ENCODE data around the gene ZYG11A.

The ZYG11A gene

DNA sequence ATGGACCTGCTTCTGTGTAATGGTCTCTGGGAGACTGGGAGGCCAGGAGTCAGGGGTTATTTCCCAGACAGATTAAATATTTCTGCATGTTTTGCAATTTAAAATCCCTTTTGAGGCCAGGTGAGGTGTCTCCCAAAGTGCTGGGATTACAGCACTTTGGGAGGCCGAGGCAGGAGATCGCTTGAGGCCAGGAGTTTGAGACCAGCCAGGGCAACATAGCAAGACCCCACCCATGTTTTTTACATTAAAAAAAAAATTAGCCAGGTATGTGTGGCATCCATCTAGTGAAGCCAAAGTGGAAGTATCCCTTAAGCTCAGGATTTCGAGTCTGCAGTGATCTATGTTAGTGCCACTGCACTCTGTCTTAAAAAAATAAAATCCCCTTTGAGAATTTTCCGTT is 44.9 kb downstream of the ZYG11A start:
- ChIA-PET POLR2A (interaction anchor here (1.4 kb wide), 1 partner anchor 45 kb away, joined by 3 read pairs; the partner anchor contains the start of gene ZYG11A), CTCF (interaction anchor here (0.9 kb wide), 1 partner anchor 301 kb away, joined by 3 read pairs; no protein-coding TSS in a partner anchor)
- no peak for TF ChIP-seq ZNF2 (tag by site-specific recombination; IDR thresholded peaks at IDR 0.05)
- peak; percentile 63; the same call in 1 of the 2 replicates for TF ChIP-seq ZNF121 (tag by site-specific recombination; IDR thresholded peaks at IDR 0.05)
- H3K9me3 ChIP-seq (ENCODE audit: control insufficient read depth, insufficient read depth, low read depth, low read length), result no peaks in the 10 kb centered on the region
- no peak overlapping the region for H3K4me3 ChIP-seq (ENCODE audit: low read depth, low read length)
- no peaks in the 10 kb centered on the region for H3K4me1 ChIP-seq (ENCODE audit: control insufficient read depth, insufficient read depth, low read length)
- no peak overlapping the region for H3K27ac ChIP-seq (ENCODE audit: extremely low read depth, low read depth, low read length)
- peaks cover 39 to 63% of the 10 kb centered on the region in 2 experiments for H3K36me3 ChIP-seq (ENCODE audit: control insufficient read depth in 2 of 2, insufficient read depth in 1 of 2, low read length in 2 of 2)

DNA sequence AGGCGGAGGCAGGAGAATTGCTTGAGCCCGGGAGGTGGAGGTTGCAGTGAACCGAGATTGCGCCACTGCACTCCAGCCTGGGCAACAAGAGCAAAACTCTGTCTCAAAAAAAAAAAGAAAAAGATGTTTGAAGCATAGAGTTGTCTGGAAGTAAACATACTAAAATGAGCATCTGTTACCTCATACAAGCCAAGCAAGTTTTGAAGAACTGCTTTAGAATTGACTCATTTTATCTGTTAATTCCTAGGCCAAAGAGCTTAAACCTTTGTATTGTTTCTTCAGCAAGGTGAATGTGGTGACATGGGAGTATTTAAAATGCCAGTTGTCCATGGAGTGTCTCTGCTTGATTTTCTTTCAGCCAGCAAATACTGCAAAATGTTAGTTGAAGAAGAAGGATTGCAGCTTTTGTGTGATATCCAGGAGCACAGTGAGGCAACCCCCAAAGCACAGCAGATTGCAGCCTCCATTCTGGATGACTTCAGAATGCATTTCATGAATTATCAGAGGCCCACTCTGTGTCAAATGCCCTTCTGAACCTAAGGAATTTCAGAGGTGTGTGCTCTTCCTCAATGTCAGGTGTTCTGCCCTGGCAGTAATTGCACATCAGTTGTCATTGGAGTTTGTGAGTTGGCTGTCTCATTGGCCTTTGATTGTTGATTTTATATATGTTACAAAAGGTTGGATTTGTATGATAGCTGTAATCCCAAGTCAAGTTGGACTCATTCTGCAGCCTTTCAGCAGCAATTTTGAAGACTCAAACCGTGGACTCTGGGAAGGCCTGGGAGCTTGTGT is 50.1 kb downstream of the ZYG11A start:
- TF ChIP-seq, protein P1, sequence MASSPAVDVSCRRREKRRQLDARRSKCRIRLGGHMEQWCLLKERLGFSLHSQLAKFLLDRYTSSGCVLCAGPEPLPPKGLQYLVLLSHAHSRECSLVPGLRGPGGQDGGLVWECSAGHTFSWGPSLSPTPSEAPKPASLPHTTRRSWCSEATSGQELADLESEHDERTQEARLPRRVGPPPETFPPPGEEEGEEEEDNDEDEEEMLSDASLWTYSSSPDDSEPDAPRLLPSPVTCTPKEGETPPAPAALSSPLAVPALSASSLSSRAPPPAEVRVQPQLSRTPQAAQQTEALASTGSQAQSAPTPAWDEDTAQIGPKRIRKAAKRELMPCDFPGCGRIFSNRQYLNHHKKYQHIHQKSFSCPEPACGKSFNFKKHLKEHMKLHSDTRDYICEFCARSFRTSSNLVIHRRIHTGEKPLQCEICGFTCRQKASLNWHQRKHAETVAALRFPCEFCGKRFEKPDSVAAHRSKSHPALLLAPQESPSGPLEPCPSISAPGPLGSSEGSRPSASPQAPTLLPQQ (tag by site-specific recombination; IDR thresholded peaks at IDR 0.05), result no peak
- TF ChIP-seq ZNF830 (tag by site-specific recombination; IDR thresholded peaks at IDR 0.05; ENCODE audit: low read depth) (no peak), ZNF140 (tag by site-specific recombination; IDR thresholded peaks at IDR 0.05) (no peak), ZNF561 (tag by site-specific recombination; IDR thresholded peaks at IDR 0.05; ENCODE audit: borderline replicate concordance) (no peak), ZNF169 (tag by site-specific recombination; IDR thresholded peaks at IDR 0.05) (no peak), ZNF701 (tag by site-specific recombination; IDR thresholded peaks at IDR 0.05) (no peak), ZNF274 (IDR thresholded peaks at IDR 0.05; ENCODE audit: low read length) (no peak), ZNF274 (tag by site-specific recombination; IDR thresholded peaks at IDR 0.05; ENCODE audit: borderline replicate concordance) (no peak), ZNF37A (tag by site-specific recombination; IDR thresholded peaks at IDR 0.05) (no peak), SETDB1 (IDR thresholded peaks at IDR 0.05; ENCODE audit: insufficient read length, low read length) (no peak), KLF1 (tag by site-specific recombination; IDR thresholded peaks at IDR 0.05) (no peak), ZSCAN16 (tag by site-specific recombination; IDR thresholded peaks at IDR 0.05) (no peak), KLF8 (tag by site-specific recombination; IDR thresholded peaks at IDR 0.05) (no peak), ZNF394 (tag by site-specific recombination; IDR thresholded peaks at IDR 0.05; ENCODE audit: borderline replicate concordance) (no peak), OVOL3 (tag by site-specific recombination; IDR thresholded peaks at IDR 0.05) (no peak), ZNF350 (tag by site-specific recombination; IDR thresholded peaks at IDR 0.05) (no peak), SCRT2 (tag by site-specific recombination; IDR thresholded peaks at IDR 0.05) (no peak)
- TF ChIP-seq, protein P2, sequence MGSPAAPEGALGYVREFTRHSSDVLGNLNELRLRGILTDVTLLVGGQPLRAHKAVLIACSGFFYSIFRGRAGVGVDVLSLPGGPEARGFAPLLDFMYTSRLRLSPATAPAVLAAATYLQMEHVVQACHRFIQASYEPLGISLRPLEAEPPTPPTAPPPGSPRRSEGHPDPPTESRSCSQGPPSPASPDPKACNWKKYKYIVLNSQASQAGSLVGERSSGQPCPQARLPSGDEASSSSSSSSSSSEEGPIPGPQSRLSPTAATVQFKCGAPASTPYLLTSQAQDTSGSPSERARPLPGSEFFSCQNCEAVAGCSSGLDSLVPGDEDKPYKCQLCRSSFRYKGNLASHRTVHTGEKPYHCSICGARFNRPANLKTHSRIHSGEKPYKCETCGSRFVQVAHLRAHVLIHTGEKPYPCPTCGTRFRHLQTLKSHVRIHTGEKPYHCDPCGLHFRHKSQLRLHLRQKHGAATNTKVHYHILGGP (tag by site-specific recombination; IDR thresholded peaks at IDR 0.05), result no peak
- TF ChIP-seq, protein P3, sequence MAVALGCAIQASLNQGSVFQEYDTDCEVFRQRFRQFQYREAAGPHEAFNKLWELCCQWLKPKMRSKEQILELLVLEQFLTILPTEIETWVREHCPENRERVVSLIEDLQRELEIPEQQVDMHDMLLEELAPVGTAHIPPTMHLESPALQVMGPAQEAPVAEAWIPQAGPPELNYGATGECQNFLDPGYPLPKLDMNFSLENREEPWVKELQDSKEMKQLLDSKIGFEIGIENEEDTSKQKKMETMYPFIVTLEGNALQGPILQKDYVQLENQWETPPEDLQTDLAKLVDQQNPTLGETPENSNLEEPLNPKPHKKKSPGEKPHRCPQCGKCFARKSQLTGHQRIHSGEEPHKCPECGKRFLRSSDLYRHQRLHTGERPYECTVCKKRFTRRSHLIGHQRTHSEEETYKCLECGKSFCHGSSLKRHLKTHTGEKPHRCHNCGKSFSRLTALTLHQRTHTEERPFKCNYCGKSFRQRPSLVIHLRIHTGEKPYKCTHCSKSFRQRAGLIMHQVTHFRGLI (tag by site-specific recombination; IDR thresholded peaks at IDR 0.05), result no peak
- TF ChIP-seq, protein P4, sequence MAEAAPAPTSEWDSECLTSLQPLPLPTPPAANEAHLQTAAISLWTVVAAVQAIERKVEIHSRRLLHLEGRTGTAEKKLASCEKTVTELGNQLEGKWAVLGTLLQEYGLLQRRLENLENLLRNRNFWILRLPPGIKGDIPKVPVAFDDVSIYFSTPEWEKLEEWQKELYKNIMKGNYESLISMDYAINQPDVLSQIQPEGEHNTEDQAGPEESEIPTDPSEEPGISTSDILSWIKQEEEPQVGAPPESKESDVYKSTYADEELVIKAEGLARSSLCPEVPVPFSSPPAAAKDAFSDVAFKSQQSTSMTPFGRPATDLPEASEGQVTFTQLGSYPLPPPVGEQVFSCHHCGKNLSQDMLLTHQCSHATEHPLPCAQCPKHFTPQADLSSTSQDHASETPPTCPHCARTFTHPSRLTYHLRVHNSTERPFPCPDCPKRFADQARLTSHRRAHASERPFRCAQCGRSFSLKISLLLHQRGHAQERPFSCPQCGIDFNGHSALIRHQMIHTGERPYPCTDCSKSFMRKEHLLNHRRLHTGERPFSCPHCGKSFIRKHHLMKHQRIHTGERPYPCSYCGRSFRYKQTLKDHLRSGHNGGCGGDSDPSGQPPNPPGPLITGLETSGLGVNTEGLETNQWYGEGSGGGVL (tag by site-specific recombination; IDR thresholded peaks at IDR 0.05), result no peak
- TF ChIP-seq, protein P5, sequence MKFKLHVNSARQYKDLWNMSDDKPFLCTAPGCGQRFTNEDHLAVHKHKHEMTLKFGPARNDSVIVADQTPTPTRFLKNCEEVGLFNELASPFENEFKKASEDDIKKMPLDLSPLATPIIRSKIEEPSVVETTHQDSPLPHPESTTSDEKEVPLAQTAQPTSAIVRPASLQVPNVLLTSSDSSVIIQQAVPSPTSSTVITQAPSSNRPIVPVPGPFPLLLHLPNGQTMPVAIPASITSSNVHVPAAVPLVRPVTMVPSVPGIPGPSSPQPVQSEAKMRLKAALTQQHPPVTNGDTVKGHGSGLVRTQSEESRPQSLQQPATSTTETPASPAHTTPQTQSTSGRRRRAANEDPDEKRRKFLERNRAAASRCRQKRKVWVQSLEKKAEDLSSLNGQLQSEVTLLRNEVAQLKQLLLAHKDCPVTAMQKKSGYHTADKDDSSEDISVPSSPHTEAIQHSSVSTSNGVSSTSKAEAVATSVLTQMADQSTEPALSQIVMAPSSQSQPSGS (tag by site-specific recombination; IDR thresholded peaks at IDR 0.05; ENCODE audit: low read depth), result no peak
- no peaks in the 10 kb centered on the region for H3K9me3 ChIP-seq (ENCODE audit: control insufficient read depth, insufficient read depth, low read depth, low read length)
- no peaks in the 10 kb centered on the region for H3K4me1 ChIP-seq (ENCODE audit: control insufficient read depth, insufficient read depth, low read length)
- no peak overlapping the region for H3K27ac ChIP-seq (ENCODE audit: extremely low read depth, low read depth, low read length)
- ChIA-PET CTCF (interaction anchor here (1.1 kb wide), 1 partner anchor 10 kb away, joined by 3 read pairs; no protein-coding TSS in a partner anchor), POLR2A (no interaction called here)
- H3K4me3 ChIP-seq (ENCODE audit: low read depth, low read length), result no peak overlapping the region
- peaks cover 55 to 83% of the 10 kb centered on the region in 2 experiments for H3K36me3 ChIP-seq (ENCODE audit: control insufficient read depth in 2 of 2, insufficient read depth in 1 of 2, low read length in 2 of 2)
